GM10266 (cell line): Measurements from ENCODE around the gene APBA2.

Experiments
- DNase-seq: peaks from one replicate; pipeline ENCODE4 v3.0.0; 2012; ENCODE audit errors: extremely low spot score
- CTCF ChIP-seq: IDR thresholded peaks from 2 replicates; pipeline ENCODE4 v1.5.1; 2012; ENCODE audit warnings: mild to moderate bottlenecking, low read depth; ENCODE audit not compliant: control insufficient read depth, insufficient read depth; ENCODE audit errors: missing control alignments

Gene APBA2

GRCh38 chr15:29061746-29062145, 176.0 kb downstream of the APBA2 start:
- DNase-seq, result no peak
- no peak for TF ChIP-seq CTCF

DNA sequence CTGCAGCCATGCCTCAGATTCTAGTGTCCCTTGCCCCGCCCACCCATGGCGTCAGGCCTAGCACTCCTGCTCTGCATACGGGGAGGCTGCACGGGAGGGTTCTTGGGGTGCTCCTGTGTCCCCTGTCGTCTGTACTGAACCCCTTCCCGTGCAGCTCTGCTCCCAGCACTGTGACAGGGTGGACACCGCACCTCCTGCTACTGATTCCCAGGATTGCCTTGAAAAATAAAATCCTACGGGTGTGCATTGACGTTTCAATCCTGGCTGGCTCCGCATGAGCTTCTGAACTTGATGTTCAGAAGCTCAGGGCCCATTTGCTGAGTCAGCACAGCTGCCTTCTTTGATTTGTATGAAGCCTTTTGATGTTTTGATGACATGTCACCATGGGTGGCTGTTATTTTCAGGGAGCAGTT, 176.4 kb downstream of the APBA2 start:
- no peak for TF ChIP-seq CTCF
- DNase-seq, result no peak

- no peak for TF ChIP-seq CTCF
Observed at GRCh38 chr15:29062626-29063025, 176.9 kb downstream of the APBA2 start.

DNA sequence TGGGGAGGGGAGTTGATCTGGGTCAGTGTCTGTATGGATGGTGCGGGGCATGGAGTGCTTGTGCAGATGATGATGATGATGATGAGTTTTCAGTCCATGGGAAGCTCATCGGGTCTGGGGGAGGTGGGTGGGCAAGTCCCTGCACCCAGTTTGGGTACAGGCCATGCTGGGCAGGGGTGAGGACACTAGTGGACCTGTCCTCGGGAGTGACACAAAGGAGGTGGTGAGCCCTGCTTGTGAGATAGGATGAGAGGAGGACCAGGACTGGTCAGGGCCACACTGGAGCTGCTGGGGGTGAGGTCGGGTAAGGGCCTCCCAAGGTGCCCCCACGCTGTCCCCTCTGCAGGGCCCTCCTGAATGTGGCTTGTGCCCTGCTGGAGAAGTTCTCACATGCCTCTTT, 177.9 kb downstream of the APBA2 start:
- no peak for DNase-seq
- no peak for TF ChIP-seq CTCF

More at GRCh38 chr15:29062626-29063025, 176.9 kb downstream of the APBA2 start:
- no peak for DNase-seq

- TF ChIP-seq CTCF, result no peak
- no peak for DNase-seq
Observed at GRCh38 chr15:29064290-29064689, 178.5 kb downstream of the APBA2 start.

DNA sequence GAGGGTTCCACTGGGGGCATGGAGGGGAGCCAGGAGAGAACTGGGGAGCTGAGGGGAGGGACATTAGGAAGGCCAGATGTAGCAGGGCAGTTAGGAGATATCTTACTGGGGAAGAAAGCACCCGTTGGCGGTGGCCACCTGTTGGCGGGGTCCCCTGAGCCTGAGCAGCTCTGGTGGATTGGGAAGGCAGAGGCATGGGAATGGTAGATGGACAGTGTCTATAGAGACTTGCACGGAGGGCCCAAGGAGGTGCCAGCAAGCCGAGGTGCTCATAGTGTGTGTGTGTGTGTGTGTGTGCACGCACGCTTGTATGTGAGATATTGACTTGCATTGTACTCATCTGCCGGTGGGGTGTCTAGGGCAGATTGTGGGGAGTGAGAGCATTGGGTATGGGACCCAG, 179.0 kb downstream of the APBA2 start:
- no peak for DNase-seq
- no peak for TF ChIP-seq CTCF

- DNase-seq, result no peak
- no peak for TF ChIP-seq CTCF
Observed at GRCh38 chr15:29065571-29065970, 179.8 kb downstream of the APBA2 start.
